Thoracic aorta (tissue), 2 donors: ENCODE measurements around the gene FRRS1. TPM values are rescaled to one million over a fixed set of nuclear protein-coding genes. Genes with fewer than 3 reads are reported as not detected.

ENCODE experiments used
- ATAC-seq: fragments of 150-250 bp; one replicate; pipeline ENCODE4 v1.8.0; 2017; ENCODE audit warnings: low read depth; ENCODE audit not compliant: insufficient number of reproducible peaks, low FRiP score
- DNase-seq: peaks from one replicate; pipeline ENCODE4 v3.0.0-alpha.2; 2020; ENCODE audit warnings: low spot score
- H3K27ac ChIP-seq, 2 donors: fragments of 200-600 bp; sonication (generic); 1 replicate in 1 of 2; 2 replicates in 1 of 2; pipeline ENCODE4 v1.5.1; 2016; ENCODE audit warnings: mild to moderate bottlenecking in 2 of 2, moderate library complexity in 2 of 2
- H3K27me3 ChIP-seq: fragments of 200-600 bp; sonication (generic); replicated peaks from 2 replicates; pipeline ENCODE4 v1.6.0; 2016; ENCODE audit warnings: mild to moderate bottlenecking; ENCODE audit not compliant: insufficient read depth
- H3K36me3 ChIP-seq: fragments of 200-600 bp; sonication (generic); one replicate; pipeline ENCODE4 v1.5.1; 2016
- H3K4me1 ChIP-seq, 2 donors: fragments of 200-600 bp; sonication (generic); 1 replicate in 1 of 2; 2 replicates in 1 of 2; pipeline versions ENCODE4 v1.5.1 to v1.6.0; 2016; ENCODE audit warnings: low read depth in 2 of 2, mild to moderate bottlenecking in 1 of 2; ENCODE audit not compliant: control insufficient read depth in 1 of 2
- H3K4me3 ChIP-seq: fragments of 200-600 bp; sonication (generic); 2 replicates; pipeline ENCODE4 v1.5.1; 2016; ENCODE audit warnings: mild to moderate bottlenecking
- H3K9me3 ChIP-seq: fragments of 200-600 bp; sonication (generic); 2 replicates; pipeline ENCODE4 v1.5.1; 2016
- total RNA-seq, 2 donors: library from RNA; depleted of rRNA; stranded (reverse); fragments of >200 nt; gene quantifications; one replicate each; pipeline versions ENCODE4 v1.1.0 to v1.2.3, GENCODE V29; 2016
- TF ChIP-seq, protein P1 (sequence below): fragments of 200-600 bp; sonication (generic); IDR thresholded peaks from one replicate; pipeline ENCODE4 v1.5.1; 2019; ENCODE audit warnings: antibody characterized with exemption

FRRS1 gene
- total RNA-seq, 2 donors from 2014 or later = 6.1 to 7.6 TPM

DNA sequence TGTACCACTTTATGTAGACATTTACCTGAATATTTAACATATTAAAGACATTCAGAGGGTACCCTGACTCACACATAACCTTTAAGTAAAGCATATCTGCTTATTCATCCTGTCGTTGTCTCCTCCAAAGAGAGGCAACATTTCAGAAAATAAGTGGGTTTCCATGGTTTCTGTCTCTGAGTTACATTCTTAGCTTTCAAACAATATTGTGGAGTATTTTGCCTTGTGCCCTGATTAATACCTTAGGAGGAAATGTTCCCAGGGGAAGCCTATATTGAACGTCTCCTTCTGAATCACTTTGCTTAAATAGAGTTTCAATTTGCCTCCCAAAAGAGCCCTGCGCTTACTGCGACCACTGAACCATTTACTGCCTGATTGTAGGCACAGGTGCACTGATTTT lies 94.4 kb downstream of the FRRS1 start:
- DNase-seq (no peak), ATAC-seq (no peak)
- H3K27ac ChIP-seq = no peak overlapping the region
- TF ChIP-seq, protein P1, sequence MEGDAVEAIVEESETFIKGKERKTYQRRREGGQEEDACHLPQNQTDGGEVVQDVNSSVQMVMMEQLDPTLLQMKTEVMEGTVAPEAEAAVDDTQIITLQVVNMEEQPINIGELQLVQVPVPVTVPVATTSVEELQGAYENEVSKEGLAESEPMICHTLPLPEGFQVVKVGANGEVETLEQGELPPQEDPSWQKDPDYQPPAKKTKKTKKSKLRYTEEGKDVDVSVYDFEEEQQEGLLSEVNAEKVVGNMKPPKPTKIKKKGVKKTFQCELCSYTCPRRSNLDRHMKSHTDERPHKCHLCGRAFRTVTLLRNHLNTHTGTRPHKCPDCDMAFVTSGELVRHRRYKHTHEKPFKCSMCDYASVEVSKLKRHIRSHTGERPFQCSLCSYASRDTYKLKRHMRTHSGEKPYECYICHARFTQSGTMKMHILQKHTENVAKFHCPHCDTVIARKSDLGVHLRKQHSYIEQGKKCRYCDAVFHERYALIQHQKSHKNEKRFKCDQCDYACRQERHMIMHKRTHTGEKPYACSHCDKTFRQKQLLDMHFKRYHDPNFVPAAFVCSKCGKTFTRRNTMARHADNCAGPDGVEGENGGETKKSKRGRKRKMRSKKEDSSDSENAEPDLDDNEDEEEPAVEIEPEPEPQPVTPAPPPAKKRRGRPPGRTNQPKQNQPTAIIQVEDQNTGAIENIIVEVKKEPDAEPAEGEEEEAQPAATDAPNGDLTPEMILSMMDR = no peak
- H3K9me3 ChIP-seq = no peaks in the 10 kb centered on the region
- no peaks in the 10 kb centered on the region for H3K4me1 ChIP-seq
- no peaks in the 10 kb centered on the region for H3K27me3 ChIP-seq
- H3K36me3 ChIP-seq = no peaks in the 10 kb centered on the region
- no peak overlapping the region for H3K4me3 ChIP-seq

DNA sequence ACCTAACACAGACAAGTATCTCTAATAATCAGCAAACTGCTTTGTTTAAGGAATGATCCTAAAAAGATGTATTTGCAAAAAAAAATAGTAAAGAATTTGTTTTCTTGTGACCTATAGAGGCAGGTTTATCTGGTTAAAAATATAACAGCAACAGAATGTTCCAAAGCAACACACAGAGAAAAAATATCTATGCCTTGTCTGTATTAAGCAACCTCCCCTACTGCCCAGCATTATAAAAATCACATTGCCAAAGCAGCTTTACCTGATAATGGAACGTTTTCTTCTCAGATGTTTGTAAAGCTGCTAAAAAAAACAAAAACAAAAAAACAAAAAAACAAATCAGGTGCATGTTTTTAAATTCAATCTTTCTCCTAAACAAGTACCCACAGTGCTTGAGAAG lies 95.9 kb downstream of the FRRS1 start:
- no peaks in the 10 kb centered on the region for H3K9me3 ChIP-seq
- TF ChIP-seq, protein P1 = no peak
- no peaks in the 10 kb centered on the region for H3K36me3 ChIP-seq
- no peak overlapping the region for H3K4me3 ChIP-seq
- H3K4me1 ChIP-seq = no peaks in the 10 kb centered on the region
- DNase-seq = no peak
- H3K27ac ChIP-seq = no peak overlapping the region
- H3K27me3 ChIP-seq = no peaks in the 10 kb centered on the region
- ATAC-seq = no peak

DNA sequence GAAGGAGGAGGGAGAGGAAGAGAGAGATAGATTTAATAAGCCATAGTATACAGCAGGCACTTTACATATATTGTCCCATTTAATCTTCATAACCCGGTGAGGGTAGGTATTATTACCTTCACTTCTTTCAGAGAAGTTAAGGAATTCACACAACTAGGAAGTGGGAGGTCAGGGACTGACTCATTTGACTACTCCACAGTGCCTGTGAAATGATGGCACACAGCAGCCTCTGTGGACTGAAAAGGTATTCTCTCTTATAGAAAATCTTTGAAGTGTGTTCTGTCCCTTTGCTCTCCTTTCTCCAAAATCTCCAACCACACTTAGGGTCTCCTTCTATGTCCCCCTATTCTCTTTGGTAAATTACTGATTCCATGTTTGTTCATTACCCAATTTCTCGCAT lies 96.6 kb downstream of the FRRS1 start:
- Histone ChIP-seq H3K4me1 (no peaks in the 10 kb centered on the region), H3K27ac (no peak overlapping the region), H3K4me3 (no peak overlapping the region), H3K27me3 (no peaks in the 10 kb centered on the region), H3K9me3 (no peaks in the 10 kb centered on the region), H3K36me3 (no peaks in the 10 kb centered on the region)
- TF ChIP-seq, protein P1 = no peak
- DNase-seq (no peak), ATAC-seq (no peak)

DNA sequence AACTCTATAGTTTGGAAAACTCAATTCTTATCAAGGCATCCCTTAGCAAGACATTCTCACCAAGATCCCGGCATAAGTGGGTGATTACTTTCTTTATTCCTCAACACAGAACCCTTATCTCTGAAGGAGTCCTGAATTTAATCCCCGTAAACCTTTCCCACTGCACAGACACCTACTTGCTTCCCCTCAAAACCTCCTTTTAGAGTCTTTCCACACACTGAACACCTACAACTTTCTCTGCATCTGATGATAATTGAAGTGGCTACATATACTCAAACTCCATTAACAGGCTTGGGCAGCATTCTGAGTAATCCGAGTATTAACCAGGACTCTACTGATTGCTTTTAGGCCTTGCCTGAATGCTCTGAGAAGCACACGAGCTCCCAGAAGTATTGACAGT lies 97.1 kb downstream of the FRRS1 start:
- TF ChIP-seq, protein P1 = no peak
- Histone ChIP-seq H3K27ac (no peak overlapping the region), H3K4me1 (no peaks in the 10 kb centered on the region), H3K4me3 (no peak overlapping the region), H3K36me3 (no peaks in the 10 kb centered on the region), H3K9me3 (no peaks in the 10 kb centered on the region), H3K27me3 (no peaks in the 10 kb centered on the region)
- DNase-seq = no peak
- ATAC-seq = no peak

DNA sequence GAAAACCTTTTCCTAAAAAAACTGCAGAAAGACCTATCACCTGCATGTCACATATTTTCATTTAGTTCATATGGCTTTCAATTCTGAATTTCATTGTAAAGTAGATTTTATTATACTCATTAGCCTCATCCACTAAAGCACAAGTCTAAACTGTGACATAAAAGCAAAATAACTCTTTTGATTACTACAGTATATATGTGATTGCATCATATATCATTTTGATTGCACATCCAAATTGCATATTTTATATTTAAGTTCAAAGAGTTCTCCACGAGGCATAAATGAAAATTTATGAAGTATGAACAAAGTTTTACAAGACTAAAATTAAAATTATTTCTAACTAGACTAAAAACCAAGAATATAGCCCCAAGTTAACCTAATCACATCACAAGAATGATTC lies 101.2 kb downstream of the FRRS1 start:
- Histone ChIP-seq H3K4me3 (no peak overlapping the region), H3K4me1 (no peaks in the 10 kb centered on the region), H3K9me3 (no peaks in the 10 kb centered on the region), H3K27me3 (no peaks in the 10 kb centered on the region), H3K36me3 (no peaks in the 10 kb centered on the region), H3K27ac (no peak overlapping the region)
- no peak for ATAC-seq
- no peak for DNase-seq
- TF ChIP-seq, protein P1 = no peak
